Cardiac septum (tissue), 1 donor: Measurements from ENCODE around the gene SERPINA12. TPM values are rescaled to one million over a fixed set of nuclear protein-coding genes. Genes with fewer than 3 reads are reported as not detected.

Experiments
- DNase-seq: peaks from one replicate; pipeline ENCODE4 v3.0.0-alpha.2; 2020; ENCODE audit warnings: low spot score
- intact Hi-C: fragments of 100-400 bp; cut with DNase I; formaldehyde crosslinking; loops from one replicate; pipeline ENCODE4 v1.14.0; 2022
- long read RNA-seq: library from polyadenylated mRNA; unstranded; transcript quantifications from one replicate; pipeline ENCODE4 v2.0.0, GENCODE V29; 2021
- total RNA-seq: library from RNA; stranded (reverse); fragmentation: NEBNext Ultra II Directional; extraction: Animal tissue kit (Norgen Biotek cat#: 25700); gene quantifications from one replicate; pipeline ENCODE4 v1.2.1, GENCODE V29; 2021
- donor health status: DM: no; HTN: no; CAD: no.

The SERPINA12 gene
- total RNA-seq, result not detected
- long read RNA-seq, result 0 reads

DNA sequence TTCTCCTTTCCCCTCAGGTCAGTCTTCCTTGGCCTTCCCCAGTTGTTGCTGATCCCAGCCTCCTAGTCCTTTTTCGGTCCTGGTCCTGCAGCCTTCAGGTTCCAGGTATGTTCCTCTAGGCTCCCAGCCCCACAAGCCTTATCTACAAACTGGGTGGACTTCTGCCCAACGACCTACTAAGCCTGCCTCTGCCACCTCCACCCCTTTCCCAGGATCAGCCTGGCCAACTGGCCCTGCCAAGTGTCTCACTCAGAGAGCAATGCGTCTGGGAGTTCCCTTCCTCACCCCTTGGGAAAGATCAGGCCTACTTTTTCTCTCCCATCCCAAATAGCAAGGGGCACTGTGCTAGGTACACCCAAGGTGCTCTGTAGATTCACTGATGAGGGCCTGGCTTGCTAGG is at the start of gene SERPINA12:
Gene SERPINA12, minus strand, starts transcription at position 114 of the 400 bp plus-strand sequence. CDS start 11,072 bp downstream, outside the sequence.
- intact Hi-C loops, result no loop called here
- no peak for DNase-seq

DNA sequence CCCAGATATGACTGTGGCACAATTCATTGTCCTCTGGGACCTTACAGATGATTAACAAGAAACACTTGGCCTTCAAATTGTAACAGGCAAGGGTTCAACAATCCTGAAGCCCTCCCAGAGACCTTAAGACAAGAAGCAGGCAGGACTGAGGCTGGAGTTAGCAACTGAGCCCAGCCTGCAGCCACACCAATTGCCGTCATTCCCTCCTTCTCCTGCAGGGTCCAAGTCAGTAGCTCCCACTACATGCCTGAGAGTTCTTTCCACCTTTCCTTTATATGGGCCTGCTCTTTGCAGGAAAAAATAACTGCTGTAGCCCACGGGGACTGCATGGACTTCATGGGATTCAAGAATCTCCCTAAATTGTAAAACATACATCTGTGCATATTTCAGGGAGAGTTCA is 49.6 kb upstream of the SERPINA12 start:
- DNase-seq, result no peak
- intact Hi-C loops, result no loop called here

DNA sequence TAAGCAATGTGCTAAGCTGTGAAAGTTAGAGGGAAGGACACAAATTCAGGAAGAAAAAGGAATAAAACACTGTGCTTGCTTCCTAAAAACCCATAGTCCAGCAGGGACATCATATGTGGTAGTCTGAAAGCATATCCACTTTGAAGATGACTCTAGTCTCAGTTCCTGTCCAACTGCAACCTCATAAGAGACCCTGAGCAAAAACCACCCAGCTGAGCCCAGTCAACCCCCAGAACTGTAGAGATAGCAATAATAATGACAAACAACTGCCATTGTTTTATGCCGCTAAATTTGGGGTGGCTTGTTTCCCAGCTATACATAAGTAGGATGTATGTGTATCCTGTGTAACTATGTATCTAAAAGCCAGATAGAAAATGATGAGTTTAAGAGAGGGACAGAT is 48.1 kb upstream of the SERPINA12 start:
- no peak for DNase-seq
- intact Hi-C loops, result no loop called here

DNA sequence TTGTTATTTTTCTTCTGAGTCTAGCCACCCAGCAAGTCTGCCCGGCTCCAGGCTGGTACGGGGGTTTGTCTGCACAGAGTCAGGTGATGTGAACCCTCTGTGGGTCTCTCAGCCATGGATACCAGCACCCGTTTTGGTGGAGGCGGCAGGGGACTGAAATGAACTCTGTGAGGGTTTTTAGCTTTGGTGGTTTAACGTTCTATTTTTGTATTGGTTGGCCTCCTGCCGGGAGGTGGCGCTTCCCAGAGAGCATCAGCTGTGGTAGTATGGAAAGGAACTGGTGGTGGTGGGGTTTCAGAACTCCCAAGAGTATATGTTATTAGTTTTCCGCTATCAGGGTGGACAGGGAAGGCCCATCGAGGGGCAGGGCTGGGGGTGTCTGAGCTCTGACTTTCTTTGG is 46.7 kb upstream of the SERPINA12 start:
- intact Hi-C loops, result no loop called here
- no peak for DNase-seq

- intact Hi-C loops, result no loop called here
Observed at GRCh38 chr14:94550041-94550440, 40.8 kb upstream of the SERPINA12 start.

DNA sequence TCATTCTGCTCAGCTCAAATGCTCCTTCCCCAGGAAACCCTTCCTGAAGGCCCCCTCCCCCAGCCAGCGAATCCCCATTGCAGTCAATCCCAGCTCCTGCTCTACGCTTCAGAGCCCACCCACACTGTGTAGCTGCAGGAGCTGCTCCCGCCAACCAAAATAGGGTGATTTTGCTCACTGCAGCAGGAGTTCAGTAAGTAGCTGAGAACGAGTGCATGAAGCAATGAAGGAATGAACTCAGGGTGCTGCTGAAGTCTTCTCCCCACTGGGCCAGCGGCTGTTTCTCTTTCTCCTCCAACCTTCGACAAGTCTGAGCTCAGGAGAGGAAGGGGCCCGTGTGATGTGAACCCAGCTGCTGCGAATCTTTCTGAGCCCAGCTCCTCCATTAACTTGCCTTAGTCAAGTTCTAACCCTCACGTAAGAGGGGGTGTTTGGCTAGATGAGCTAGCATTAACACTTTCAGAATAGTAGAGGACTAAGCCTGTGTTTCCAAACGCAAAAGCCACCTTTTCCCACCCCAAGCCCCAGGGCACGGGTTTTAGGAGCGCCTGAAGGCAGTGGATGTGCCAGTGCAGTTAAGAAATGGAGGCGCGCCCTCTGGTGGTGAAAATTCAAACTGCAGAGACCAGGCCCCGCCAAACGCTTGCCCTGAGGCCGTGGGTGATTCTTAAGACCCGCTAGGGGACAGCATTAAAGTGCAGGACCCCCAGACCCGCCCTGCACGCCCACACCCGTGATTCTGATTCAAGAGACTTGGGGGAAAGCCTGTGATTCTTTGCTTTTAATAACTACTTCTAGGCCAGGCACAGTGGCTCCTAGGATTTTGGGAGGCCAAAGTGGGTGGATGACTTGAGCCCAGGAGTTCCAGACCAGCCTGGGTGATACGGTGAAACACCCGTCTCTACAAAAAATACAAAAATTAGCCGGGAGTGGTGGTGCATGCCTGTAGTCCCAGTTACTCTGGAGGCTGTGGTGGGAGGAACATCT is 40.0 kb upstream of the SERPINA12 start:
- intact Hi-C loops, result no loop called here
- no peak for DNase-seq

More at GRCh38 chr14:94550041-94550440, 40.8 kb upstream of the SERPINA12 start:
- no peak for DNase-seq

GRCh38 chr14:94548131-94548998 is 39.1 kb upstream of the SERPINA12 start:
- intact Hi-C loops, result no loop called here
- no peak for DNase-seq

- no peak for DNase-seq
- intact Hi-C loops, result no loop called here
Observed at GRCh38 chr14:94547726-94548125, 38.5 kb upstream of the SERPINA12 start.

DNA sequence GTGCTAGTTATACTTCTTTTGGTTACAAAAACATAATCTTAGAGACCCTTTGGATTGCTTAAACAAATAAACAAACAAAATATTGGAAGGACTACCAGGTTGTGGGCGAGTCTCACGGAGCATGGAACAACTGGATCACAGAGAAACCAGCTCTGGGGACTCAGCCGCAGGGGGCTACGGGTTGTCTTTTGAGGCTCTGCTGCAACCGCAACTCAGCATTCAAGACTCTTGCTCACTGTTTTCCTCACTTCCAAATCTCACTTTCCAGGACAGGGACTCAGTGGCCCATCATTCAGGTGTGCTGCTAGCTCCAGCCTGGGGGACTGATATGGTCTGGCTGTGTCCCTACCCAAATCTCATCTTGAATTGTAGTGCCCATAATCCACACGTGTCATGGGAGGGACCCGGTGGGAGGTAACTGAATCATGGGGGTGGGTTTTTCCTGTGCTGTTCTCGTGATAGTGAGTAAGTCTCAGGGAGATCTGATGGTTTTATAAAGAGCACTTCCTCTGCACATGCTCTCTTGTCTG is 37.9 kb upstream of the SERPINA12 start:
- intact Hi-C loops, result no loop called here

DNA sequence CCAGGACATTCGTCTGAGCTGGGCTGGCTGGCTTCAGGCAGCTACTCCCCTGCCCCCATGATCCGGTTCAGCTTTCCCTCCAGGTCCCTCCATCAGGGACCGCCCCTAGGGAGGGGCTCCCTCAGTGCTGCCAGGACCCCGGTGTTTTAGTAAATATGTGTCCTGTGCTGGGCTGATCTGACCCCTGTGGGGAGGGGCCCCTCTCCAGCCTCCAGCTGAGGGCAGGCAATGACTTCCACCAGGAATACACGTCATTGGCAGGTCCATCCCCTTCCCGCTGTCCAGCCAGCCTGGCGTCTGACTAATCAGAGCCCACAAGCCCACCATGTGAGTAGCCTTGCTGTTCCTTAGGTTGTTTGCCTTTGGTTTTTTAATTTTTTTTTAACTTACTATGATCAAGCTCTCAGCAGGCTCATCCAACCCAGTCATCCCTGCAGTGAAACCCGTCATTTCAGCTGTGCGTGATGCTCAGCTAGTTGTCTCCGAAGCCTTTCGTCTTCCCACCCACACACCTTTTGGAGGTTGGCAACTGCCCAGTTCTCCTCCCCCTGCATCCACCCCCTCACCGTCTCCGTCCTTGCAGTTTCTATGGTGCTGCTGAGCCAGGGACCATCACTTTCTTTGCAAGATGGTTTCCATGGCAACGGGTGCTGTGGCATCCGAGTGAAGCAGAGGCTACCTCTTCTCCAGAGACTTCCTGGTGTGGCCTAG is 36.0 kb upstream of the SERPINA12 start:
- intact Hi-C loops, result no loop called here

More for the DNA sequence above, 37.9 kb upstream of the SERPINA12 start:
- no peak for DNase-seq

GRCh38 chr14:94544726-94545125 is 35.5 kb upstream of the SERPINA12 start:
- intact Hi-C loops, result no loop called here
- no peak for DNase-seq

More for the DNA sequence above, 36.0 kb upstream of the SERPINA12 start:
- no peak for DNase-seq

GRCh38 chr14:94543449-94544124 is 34.3 kb upstream of the SERPINA12 start:
- no peak for DNase-seq
- intact Hi-C loops, result no loop called here

DNA sequence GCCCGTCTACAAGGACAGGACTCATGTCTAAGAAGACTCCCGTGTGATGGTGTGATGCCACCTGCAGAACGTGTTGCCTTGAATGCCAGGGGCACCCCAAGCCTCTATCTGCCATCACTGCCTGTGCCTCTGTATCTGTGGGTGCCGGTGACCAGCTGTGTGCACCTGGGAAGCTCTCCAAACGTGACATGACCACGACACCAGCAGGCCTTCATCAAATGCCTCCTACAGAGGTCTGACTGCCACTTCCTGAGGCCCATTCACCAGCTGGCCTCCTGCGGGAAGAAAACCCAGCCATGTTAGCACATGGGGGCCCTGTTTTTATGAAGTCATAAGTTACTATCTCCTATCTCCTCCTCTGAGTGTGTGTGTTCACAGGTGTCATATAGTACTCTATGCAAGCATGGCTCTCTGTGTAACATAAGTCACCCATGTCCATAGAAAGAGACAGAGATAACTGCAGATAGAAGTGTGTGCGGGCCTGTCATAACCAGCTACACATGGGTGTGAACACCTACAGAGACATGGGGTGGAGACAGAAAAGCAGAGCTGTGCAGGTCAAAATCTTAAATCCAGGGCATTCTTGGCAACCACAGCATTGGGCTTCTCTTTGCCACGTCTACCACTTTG is 33.7 kb upstream of the SERPINA12 start:
- intact Hi-C loops, result no loop called here

DNA sequence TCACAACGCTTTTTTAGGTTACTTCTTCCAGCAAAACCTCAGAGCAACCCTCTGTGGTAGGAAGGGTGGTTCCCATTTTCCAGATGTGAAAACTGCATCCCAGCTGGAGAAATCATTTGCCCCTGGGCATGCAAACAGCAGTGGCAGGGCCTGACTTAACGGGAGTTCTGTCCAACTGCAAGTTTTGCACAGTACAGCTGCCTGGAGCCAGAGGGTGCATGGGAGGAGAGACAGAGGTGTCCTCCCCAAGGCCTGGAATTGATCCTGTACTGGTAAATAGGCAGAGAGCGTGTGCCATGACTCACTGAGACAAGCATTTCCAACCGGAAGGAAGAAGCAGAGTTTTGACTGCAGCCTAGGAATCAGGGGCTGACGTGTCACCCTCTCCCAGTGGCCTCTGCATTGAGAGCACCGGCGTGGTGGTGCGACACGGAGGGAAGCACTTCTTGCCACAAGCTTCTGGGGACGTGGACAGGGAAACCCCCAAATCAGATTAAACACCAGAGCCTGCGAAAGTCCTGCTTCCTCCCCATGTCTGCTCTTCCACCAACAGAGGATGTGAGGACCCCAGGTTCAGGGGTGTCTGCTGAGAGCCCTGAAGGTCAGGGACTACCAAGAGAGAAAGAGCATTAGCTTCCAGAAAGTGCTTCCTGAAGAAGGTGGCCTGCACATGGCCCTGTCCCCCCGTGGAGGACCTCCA is 33.0 kb upstream of the SERPINA12 start:
- intact Hi-C loops, result no loop called here
- DNase-seq, result no peak

More for the DNA sequence above, 33.7 kb upstream of the SERPINA12 start:
- DNase-seq, result no peak

DNA sequence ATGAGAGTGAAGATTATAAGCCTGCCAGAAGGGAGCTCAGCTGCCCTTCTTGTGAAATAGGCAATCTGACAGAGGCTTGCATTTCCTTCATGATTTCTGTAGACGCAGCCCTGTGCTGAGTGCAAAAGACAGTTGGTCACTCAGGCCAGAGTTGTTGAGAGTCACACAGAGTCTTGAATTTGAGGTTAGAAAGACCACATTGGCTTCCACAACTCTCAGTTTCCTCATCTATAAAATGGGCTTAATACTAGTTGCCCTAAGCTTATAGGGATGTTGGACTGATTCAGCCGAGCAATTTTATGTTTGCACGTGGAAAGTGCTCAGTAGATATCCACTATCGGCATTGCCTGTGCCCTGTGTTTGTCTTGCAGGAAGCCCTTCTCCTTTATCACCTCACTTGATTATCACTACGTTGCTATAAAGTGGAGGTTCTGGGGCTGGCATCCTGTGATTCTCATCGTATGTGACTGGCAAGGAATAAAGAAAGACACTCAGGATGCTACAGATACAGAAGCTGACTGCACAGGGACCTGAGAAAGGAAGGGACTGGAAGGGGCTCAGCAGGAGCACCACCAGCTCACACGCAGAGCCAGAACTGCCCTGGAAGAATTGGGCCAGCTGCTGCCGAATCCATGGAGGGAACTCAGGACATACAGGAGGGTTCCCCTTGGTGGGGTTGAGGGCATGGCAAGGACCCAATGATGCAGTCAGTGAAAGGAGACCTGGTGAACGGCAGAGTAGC is 32.1 kb upstream of the SERPINA12 start:
- DNase-seq, result no peak
- intact Hi-C loops, result no loop called here

DNA sequence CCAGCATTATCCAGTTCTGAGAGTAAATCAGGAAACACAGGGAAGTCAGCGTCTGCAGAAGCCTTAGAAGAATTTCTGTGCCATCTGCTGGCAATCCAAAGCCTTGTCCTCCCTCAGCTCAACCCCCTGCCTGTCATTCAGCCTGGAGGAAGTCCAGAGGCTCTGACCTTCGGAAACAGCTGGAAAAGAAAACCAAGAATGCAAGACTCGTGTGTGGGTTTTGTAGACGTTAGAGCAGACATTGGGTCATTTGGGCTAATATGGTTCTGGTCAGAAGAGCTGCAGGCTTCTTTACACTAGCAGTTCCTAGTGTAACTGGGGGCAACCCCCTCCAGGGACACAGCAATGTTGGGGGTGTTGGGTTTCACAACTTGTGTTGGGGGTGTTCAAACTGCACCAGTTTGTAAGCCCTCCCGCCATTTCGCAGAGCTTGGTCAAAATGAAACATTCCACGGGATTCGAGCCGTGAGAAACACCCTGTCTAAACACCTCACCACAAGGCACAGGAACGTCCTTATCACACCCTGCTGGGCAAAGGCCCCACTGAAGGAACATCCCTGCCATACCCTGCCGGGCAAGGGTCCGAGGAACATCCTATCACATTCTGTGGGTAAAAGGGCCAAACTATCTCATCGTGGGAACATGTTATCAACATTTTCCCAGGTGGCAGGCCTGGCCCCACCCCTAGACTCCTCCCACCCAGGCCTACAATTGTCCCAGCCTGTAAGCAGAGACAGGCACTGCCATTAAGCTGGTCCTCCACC is 30.9 kb upstream of the SERPINA12 start:
- intact Hi-C loops, result no loop called here
- no peak for DNase-seq
